ENCODE data around the gene ZNF525.
A peak's percentile ranks its signal among the peaks of the same experiment; 100 is the strongest.
"Not testable (repeated sequence)": the region's sequence is repeated elsewhere in the genome, so short reads cannot be mapped to it uniquely, and the experiment has no call there.

The ZNF525 gene

GRCh38 chr19:53365134-53365898 is at the start of gene ZNF525:
ZNF525 (plus strand) TSS chr19:53365705; CDS start chr19:53372282, 6,577 bp downstream.
- DNase-seq: peak; percentile 45

DNA sequence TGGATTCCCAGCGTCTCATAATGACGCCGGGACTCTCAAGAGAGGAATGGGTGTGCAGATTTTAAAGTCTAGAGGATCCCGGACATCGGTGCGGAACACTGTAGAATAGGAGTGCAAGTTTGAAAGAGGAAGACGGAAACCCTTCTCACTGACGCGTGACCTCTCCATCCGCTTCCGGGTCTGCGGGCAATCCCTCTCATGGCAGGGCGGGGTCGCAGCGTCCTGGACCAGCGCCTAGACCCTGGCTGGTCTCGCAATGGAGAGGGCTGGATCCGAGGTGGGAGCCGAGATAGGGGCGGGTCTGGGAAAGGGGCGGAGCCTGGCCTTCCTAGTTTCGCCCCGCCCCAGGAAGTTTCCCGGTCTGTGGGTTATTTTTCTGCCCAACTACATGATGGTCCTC is 36.5 kb upstream of the ZNF525 start:
- no peak for DNase-seq

GRCh38 chr19:53332484-53332883 is 33.0 kb upstream of the ZNF525 start:
- DNase-seq: no peak

DNA sequence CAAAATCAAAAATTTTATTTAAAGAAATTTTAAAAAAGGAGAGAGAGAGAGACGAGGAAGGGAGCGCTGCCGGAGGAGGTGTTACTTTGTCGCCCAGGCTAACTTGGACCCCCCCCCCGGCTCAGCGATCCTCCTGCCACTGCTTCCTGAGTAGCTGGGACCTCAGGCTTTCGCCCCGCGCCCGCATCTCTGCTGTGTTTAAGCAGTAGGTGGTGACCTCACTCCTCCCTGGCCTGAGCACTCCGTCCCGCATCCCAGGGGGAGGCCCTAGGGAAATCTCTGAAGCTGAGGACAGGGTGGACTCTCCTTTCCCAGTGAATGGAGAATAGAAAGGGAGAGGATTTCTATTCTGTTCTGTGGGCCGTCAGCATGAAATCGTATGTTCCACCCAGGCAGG is 32.4 kb upstream of the ZNF525 start:
- no peak for DNase-seq

- DNase-seq: peak; percentile 14
These were observed 31.7 kb upstream of the ZNF525 start, which contains the start of gene ZNF845 for GRCh38 chr19:53333463-53334449. ZNF845 (plus strand) TSS chr19:53333749; CDS start chr19:53341308, 7,559 bp downstream.

- not testable (repeated sequence) for DNase-seq
These were observed 21.1 kb upstream of the ZNF525 start for GRCh38 chr19:53344403-53344802.

GRCh38 chr19:53355739-53356138 is 9.8 kb upstream of the ZNF525 start:
- no peak for DNase-seq

DNA sequence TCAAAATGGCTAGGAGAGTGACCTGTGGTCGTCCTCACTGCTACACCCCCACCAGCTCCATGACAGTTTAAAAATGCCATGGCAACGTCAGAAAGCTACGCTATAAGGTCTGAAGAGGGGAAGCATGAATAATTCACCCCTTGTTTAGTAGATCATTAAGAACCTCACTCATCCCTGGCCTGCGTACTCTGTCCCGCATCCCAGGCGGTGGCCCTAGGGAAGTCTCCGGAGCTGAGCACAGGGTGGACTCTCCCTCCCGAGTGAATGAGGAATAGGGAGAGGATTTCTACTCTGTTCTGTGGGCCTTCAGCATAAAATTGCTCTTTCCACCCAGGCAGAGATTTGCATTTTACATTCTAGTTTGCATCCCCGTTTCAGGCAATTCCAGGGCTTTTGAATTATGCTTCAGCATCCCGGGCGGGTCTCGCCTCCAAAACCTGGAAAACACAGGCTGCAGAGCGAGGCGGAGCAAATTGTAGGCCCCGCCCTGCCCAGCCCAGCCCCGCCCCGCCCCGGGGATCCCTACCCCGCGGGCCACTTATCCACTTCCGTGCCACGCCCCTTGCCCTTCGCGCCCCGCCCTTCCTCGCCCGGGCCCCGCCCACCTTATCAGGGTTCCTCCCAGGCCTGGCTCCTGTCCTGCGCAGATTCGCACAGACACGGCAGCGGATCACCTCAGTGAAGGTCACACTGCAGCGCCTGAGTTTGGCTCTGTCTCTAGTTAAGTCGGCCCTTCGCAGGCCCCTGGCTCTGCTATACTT is 7.5 kb upstream of the ZNF525 start:
- DNase-seq: no peak

- DNase-seq: not testable (repeated sequence)
These were observed 5.4 kb upstream of the ZNF525 start for GRCh38 chr19:53360056-53360455.

DNA sequence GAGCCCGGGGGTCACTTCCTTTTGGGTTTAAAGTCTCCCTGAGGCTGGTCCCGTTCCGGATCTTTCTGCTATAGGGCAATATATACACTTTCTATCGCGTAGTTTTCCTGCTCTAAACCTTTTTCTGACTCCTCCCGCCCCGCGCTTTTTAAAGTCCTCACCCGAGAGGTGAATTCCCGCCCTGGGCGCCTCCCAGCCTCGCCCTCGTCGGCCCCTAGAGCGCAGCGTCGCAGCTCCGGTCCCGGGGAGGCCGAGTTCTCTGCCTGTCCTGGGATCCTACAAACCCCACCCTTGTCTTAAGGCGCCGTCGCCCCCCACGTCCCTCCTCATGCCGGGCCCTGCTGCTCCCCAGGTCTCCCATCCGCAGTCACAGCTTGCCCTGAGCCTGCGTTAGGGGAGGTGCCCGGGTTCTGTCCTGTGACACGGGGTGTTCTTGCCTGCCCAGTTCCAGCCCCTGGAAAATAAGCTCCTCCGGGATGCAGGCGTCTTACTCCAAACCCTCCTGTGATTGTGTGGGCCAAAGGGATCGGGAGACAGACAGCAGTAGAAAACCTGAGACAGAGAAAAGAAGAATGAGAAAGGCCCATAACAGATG is 491 bp downstream of the ZNF525 start:
- no peak for DNase-seq

DNA sequence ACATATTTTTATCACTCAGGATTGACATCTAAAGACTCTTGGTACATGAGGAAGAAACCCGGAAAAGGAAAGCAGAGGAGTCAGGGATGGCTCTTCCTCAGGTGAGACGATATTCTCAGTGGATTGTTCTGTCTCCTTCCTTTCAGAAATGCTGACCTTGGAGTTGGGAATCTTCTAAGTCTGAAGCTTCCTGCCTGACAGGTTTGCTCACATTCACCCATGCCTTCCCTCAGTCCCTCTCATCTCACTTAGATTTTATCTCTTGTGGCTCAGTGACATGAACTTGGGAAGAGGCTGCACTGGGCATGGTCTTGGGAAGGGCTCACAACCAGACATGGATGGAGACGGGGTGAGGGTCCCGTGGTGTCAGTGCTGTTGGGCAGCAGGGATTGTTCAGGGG is 6.7 kb downstream of the ZNF525 start:
- no peak for DNase-seq

DNA sequence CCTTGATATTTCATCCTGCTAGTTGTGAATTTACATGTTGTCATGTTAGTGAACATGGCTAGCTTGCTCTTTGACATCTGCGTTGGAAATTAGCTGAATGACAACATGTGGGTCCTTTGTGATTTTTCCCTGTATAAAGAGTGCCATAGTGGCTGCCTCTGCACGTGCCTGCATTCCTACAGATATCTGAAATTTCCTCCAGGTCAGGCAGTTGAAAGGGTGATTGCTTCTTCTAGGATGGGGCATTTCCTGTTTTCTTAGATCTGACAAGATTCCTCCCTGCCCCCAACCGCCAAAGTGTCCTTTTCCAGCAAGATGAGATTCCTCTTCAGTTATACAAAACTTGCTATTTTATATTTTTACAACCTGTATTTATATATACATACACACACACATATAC is 8.8 kb downstream of the ZNF525 start:
- DNase-seq: no peak

DNA sequence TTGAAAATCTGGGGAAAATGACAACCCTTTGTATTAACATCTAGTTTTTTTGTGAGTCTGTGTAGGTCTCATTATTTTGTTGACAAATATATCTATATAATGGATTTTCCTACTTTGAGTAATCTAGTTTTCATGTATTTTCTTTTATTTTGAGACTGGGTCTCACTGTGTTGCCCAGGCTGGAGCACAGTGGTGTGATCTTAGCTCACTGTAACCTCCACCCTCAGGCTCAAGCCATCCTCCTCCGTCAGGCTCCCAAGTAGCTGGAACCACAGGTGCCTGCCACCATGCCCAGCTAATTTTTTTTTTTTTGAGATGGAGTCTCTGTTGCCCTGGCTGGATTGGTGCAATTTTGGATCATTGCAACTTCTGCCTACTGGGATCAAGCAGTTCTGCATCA is 9.2 kb downstream of the ZNF525 start:
- no peak for DNase-seq

DNA sequence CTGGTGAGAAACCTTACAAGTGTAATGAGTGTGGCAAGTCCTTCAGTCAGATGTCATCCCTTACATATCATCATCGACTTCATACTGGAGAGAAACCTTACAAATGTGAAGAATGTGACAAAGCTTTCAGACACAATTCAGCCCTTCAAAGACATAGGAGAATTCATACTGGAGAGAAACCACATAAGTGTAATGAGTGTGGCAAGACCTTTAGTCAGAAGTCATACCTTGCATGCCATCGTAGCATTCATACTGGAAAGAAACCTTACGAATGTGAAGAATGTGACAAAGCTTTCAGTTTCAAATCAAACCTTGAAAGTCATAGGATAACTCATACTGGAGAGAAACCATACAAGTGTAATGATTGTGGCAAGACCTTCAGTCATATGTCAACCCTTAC is 15.9 kb downstream of the ZNF525 start:
- DNase-seq: no peak

DNA sequence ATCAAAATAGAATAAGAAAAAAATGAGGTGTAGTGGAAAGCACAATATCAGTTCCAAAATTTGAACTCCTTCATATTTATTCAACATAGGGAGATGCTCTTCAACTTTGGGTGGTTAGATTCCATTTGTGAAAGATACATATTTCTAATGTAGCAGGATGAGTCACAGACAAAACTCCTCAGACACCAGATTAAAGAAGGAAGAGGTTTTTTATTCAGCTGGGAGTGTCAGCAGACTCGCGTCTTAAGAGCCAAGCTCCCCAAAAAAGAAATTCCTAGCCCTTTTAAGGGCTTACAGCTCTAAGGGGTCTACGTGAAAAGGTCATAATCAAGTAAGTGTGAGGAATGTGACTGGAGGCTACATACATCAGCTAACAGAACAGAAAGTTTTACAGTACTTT is 22.7 kb downstream of the ZNF525 start:
- no peak for DNase-seq

GRCh38 chr19:53388904-53389303 is 23.4 kb downstream of the ZNF525 start:
- no peak for DNase-seq

- no peak for DNase-seq
These were observed 24.1 kb downstream of the ZNF525 start for GRCh38 chr19:53389571-53389970.

GRCh38 chr19:53389978-53390377 is 24.5 kb downstream of the ZNF525 start:
- DNase-seq: no peak

- DNase-seq: no peak
These were observed 29.0 kb downstream of the ZNF525 start for GRCh38 chr19:53394522-53394973.

DNA sequence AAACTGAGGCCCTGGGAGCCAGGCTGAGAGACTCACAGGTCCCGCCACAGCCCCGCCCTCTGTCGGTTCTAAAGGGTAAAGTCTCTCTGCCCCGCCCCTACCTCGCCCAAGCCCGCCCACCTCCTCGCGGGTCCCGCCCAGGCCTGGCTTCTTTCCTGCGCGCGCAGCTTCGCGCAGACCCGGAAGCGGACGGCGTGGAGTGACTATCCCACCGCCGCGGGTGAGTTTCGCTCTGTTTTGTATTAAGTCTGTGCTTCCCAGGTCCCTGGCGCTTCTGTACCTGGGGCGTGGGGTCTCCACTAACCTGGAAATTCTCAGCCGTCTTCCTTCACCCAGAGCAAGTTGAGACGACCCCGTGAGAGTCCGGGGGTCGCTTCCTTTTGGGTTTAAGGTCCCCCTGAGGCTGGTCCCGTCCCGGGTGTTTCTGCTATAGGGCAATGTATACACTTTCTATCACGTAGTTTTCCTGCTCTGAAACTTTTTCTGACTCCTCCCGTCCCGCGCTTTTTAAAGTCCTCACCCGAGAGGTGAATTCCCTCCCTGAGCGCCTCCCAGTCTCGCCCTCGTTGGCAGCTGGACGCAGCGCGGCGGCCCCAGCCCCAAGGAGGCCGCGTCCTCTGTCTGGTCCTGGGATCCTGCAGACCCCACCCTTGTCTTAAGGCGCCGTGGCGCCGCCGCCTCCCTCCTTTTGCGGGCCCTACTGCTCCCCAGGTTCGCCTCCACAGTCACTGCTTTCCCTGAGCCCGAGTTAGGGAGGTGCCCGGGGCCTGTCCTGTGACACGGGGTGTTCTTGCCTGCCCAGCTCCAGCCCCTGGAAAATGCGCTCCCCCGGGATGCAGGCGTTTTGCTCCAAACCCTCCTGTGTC is 29.7 kb downstream of the ZNF525 start, which contains the start of gene ZNF765:
TSS of gene ZNF765 (plus strand) at position 176 of the 866 bp plus-strand sequence. CDS start 2,867 bp downstream, outside the sequence.
- peak; percentile 24 for DNase-seq

DNA sequence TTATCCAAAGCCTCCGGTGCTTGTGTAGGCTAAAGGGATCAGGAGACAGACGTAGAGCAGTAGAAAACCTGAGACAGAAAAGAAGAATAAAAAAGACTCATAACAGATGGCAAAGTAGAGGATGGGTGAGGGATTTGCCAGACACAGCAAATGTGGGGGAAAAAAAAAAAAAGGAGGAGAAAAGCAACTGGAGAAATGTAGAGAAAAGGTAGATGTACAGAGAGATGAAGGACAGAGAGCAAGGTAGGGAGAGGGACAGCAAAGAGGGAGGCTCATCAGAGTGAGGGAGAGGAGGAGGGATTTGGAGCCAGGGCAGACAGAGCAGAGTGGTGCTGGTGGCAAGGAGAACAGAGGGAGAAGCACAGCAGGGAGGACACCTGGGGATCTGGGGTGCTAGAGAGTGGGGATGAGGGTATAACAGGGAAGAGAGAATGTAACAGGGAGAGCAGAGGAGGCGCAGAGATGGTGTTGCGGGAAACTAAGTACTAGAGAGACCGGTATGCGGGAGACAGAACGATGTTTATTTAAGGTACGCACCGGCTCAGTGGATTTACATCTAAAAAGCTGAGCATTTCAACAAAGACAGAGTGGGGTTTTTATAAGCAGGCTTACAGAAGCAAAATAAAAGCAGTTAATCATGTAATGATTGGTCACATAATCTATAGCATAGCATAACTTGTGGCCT is 30.5 kb downstream of the ZNF525 start:
- DNase-seq: not testable (repeated sequence)
